A549 (cell line): ENCODE data around the gene NCAPD2.

Experiments
- CHD2 ChIP-seq: fragments of 150-350 bp; IDR thresholded peaks from 2 replicates; pipeline ENCODE4 v1.6.1; 2014; ENCODE audit warnings: low read length; ENCODE audit not compliant: partially characterized antibody
- JUNB ChIP-seq: fragments of >200 bp; sonication (Bioruptor Twin); formaldehyde crosslinking; IDR thresholded peaks from 2 replicates; pipeline ENCODE4 v1.6.1; 2016
- NPAS2 ChIP-seq: fragments of 250-450 bp; sonication (Bioruptor Pico); IDR thresholded peaks from 2 replicates; pipeline ENCODE4 v1.8.0; 2022; ENCODE audit warnings: mild to moderate bottlenecking, moderate library complexity, borderline replicate concordance
- RNF2 ChIP-seq: fragments of 200-600 bp; sonication (generic); IDR thresholded peaks from 2 replicates; pipeline ENCODE4 v1.6.1; 2016; ENCODE audit warnings: low read depth, mild to moderate bottlenecking, antibody characterized with exemption, moderate library complexity, borderline replicate concordance
- TF ChIP-seq, protein P1 (sequence below): fragments of >200 bp; sonication (Bioruptor Twin); formaldehyde crosslinking; IDR thresholded peaks from 3 replicates; pipeline ENCODE4 v1.5.1; 2016

DNA sequence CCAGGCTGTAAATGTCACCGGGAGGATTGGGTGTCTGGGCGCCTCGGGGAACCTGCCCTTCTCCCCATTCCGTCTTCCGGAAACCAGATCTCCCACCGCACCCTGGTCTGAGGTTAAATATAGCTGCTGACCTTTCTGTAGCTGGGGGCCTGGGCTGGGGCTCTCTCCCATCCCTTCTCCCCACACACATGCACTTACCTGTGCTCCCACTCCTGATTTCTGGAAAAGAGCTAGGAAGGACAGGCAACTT, 41.7 kb downstream of the NCAPD2 start:
- TF ChIP-seq JUNB = no peak
- TF ChIP-seq, protein P1, sequence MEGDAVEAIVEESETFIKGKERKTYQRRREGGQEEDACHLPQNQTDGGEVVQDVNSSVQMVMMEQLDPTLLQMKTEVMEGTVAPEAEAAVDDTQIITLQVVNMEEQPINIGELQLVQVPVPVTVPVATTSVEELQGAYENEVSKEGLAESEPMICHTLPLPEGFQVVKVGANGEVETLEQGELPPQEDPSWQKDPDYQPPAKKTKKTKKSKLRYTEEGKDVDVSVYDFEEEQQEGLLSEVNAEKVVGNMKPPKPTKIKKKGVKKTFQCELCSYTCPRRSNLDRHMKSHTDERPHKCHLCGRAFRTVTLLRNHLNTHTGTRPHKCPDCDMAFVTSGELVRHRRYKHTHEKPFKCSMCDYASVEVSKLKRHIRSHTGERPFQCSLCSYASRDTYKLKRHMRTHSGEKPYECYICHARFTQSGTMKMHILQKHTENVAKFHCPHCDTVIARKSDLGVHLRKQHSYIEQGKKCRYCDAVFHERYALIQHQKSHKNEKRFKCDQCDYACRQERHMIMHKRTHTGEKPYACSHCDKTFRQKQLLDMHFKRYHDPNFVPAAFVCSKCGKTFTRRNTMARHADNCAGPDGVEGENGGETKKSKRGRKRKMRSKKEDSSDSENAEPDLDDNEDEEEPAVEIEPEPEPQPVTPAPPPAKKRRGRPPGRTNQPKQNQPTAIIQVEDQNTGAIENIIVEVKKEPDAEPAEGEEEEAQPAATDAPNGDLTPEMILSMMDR = no peak
- no peak for TF ChIP-seq RNF2
- TF ChIP-seq NPAS2 (CRISPR knock-in tag) = no peak
- TF ChIP-seq CHD2 = no peak
